ENCODE measurements around the gene OXSR1. TPM values are rescaled to one million over a fixed set of nuclear protein-coding genes. Genes with fewer than 3 reads are reported as not detected.

Gene OXSR1
- total and polyA plus RNA-seq, 4 donors: 4.3 to 24.7 (median 12.2) TPM

GRCh38 chr3:38149708-38150107 is 15.6 kb upstream of the OXSR1 start:
- Histone ChIP-seq H3K27me3 (ENCODE audit: control insufficient read depth in 4 of 4, insufficient read depth in 4 of 4, low read length in 3 of 4) (no peaks in the 10 kb centered on the region), H3K4me1 (ENCODE audit: control insufficient read depth in 4 of 4, insufficient read depth in 4 of 4, low read length in 3 of 4) (no peaks in the 10 kb centered on the region), H3K27ac (ENCODE audit: low read depth in 1 of 2, low read length in 2 of 2) (no peak overlapping the region), H3K36me3 (ENCODE audit: control insufficient read depth in 4 of 4, insufficient read depth in 3 of 4, low read depth in 1 of 4, low read length in 3 of 4) (no peaks in the 10 kb centered on the region), H3K9ac (ENCODE audit: low read depth in 1 of 2, low read length in 2 of 2) (no peak overlapping the region), H3K9me3 (ENCODE audit: control insufficient read depth in 4 of 4, low read length in 3 of 4) (peaks cover 0 to 5% (median 2%) of the 10 kb centered on the region in 4 donors), H3K4me3 (ENCODE audit: low read depth in 1 of 3, low read length in 3 of 3) (no peak overlapping the region)
- no peak for DNase-seq (ENCODE audit: low spot score)
- no peak for TF ChIP-seq TAF1 (conservative IDR thresholded peaks at IDR 0.05)
- no peak for TF ChIP-seq NR2F2 (IDR thresholded peaks at IDR 0.05)
- TF ChIP-seq CTCF (IDR thresholded peaks at IDR 0.05; ENCODE audit: low read depth, low read length, missing input control): no peak
- TF ChIP-seq GABPA (IDR thresholded peaks at IDR 0.05 in 1 of 2, conservative IDR thresholded peaks at IDR 0.05 in 1 of 2): no peak
- TF ChIP-seq, protein P1, sequence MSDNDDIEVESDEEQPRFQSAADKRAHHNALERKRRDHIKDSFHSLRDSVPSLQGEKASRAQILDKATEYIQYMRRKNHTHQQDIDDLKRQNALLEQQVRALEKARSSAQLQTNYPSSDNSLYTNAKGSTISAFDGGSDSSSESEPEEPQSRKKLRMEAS (IDR thresholded peaks at IDR 0.05): no peak
- TF ChIP-seq FOXA1 (IDR thresholded peaks at IDR 0.05): no peak
- TF ChIP-seq YY1 (IDR thresholded peaks at IDR 0.05): no peak
- TF ChIP-seq, protein P2, sequence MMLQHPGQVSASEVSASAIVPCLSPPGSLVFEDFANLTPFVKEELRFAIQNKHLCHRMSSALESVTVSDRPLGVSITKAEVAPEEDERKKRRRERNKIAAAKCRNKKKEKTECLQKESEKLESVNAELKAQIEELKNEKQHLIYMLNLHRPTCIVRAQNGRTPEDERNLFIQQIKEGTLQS (IDR thresholded peaks at IDR 0.05): no peak
- TF ChIP-seq, protein P3, sequence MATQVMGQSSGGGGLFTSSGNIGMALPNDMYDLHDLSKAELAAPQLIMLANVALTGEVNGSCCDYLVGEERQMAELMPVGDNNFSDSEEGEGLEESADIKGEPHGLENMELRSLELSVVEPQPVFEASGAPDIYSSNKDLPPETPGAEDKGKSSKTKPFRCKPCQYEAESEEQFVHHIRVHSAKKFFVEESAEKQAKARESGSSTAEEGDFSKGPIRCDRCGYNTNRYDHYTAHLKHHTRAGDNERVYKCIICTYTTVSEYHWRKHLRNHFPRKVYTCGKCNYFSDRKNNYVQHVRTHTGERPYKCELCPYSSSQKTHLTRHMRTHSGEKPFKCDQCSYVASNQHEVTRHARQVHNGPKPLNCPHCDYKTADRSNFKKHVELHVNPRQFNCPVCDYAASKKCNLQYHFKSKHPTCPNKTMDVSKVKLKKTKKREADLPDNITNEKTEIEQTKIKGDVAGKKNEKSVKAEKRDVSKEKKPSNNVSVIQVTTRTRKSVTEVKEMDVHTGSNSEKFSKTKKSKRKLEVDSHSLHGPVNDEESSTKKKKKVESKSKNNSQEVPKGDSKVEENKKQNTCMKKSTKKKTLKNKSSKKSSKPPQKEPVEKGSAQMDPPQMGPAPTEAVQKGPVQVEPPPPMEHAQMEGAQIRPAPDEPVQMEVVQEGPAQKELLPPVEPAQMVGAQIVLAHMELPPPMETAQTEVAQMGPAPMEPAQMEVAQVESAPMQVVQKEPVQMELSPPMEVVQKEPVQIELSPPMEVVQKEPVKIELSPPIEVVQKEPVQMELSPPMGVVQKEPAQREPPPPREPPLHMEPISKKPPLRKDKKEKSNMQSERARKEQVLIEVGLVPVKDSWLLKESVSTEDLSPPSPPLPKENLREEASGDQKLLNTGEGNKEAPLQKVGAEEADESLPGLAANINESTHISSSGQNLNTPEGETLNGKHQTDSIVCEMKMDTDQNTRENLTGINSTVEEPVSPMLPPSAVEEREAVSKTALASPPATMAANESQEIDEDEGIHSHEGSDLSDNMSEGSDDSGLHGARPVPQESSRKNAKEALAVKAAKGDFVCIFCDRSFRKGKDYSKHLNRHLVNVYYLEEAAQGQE (IDR thresholded peaks at IDR 0.05): no peak
- no peak for TF ChIP-seq HNF4G (IDR thresholded peaks at IDR 0.05)
- 62% methylated on average over 3 of the region's 3 CpGs for WGBS

- Histone ChIP-seq H3K9me3 (ENCODE audit: control insufficient read depth in 4 of 4, low read length in 3 of 4) (peaks cover 0 to 4% (median 2%) of the 10 kb centered on the region in 4 donors), H3K9ac (ENCODE audit: low read depth in 1 of 2, low read length in 2 of 2) (no peak overlapping the region), H3K27me3 (ENCODE audit: control insufficient read depth in 4 of 4, insufficient read depth in 4 of 4, low read length in 3 of 4) (no peaks in the 10 kb centered on the region), H3K4me3 (ENCODE audit: low read depth in 1 of 3, low read length in 3 of 3) (no peak overlapping the region), H3K27ac (ENCODE audit: low read depth in 1 of 2, low read length in 2 of 2) (peak overlapping the region in 1 of 2 donors; percentile 19), H3K36me3 (ENCODE audit: control insufficient read depth in 4 of 4, insufficient read depth in 3 of 4, low read depth in 1 of 4, low read length in 3 of 4) (no peaks in the 10 kb centered on the region), H3K4me1 (ENCODE audit: control insufficient read depth in 4 of 4, insufficient read depth in 4 of 4, low read length in 3 of 4) (no peaks in the 10 kb centered on the region)
- TF ChIP-seq, protein P3 (IDR thresholded peaks at IDR 0.05): no peak
- TF ChIP-seq YY1 (IDR thresholded peaks at IDR 0.05): no peak
- TF ChIP-seq FOXA2 (IDR thresholded peaks at IDR 0.05): no peak
- no peak for TF ChIP-seq RXRA (IDR thresholded peaks at IDR 0.05)
- TF ChIP-seq, protein P1 (IDR thresholded peaks at IDR 0.05): no peak
- TF ChIP-seq GABPA (IDR thresholded peaks at IDR 0.05 in 1 of 2, conservative IDR thresholded peaks at IDR 0.05 in 1 of 2): no peak
- no peak for TF ChIP-seq RAD21 (IDR thresholded peaks at IDR 0.05)
- TF ChIP-seq TAF1 (conservative IDR thresholded peaks at IDR 0.05): no peak
- TF ChIP-seq, protein P2 (IDR thresholded peaks at IDR 0.05): no peak
- no peak for TF ChIP-seq HNF4A (conservative IDR thresholded peaks at IDR 0.05)
- no peak for TF ChIP-seq NR2F2 (IDR thresholded peaks at IDR 0.05)
- no peak for TF ChIP-seq EGR1 (IDR thresholded peaks at IDR 0.05; ENCODE audit: low read depth in 2 of 2)
- no peak for DNase-seq (ENCODE audit: low spot score)
- 88% methylated on average over 3 of the region's 3 CpGs for WGBS
Observed at GRCh38 chr3:38150780-38151528, 14.4 kb upstream of the OXSR1 start.

Data from liver (tissue), 9 donors.